PFSK-1 (cell line): ENCODE data around the gene AOPEP.

Experiments
- FOXP2 ChIP-seq: optimal IDR thresholded peaks from 2 replicates; pipeline ENCODE3; 2011; ENCODE audit warnings: borderline replicate concordance, control low read depth, inconsistent platforms; ENCODE audit not compliant: insufficient read depth; ENCODE audit errors: extremely low read length, extremely low read depth
- POLR2AphosphoS5 ChIP-seq: IDR thresholded peaks from 2 replicates; pipeline ENCODE4 v1.6.1; 2012; ENCODE audit warnings: low read depth, mild to moderate bottlenecking, control low read depth, low read length, moderate library complexity
- REST ChIP-seq, 2 experiments: IDR thresholded peaks; 2 replicates each; pipeline versions ENCODE4 v1.6.1 to v1.8.0; 2011 to 2012; ENCODE audit warnings: low read depth in 2 of 2, low read length in 2 of 2, control low read depth in 1 of 2, inconsistent platforms in 1 of 2, mild to moderate bottlenecking in 1 of 2, moderate library complexity in 1 of 2; ENCODE audit not compliant: insufficient read depth in 1 of 2
- SIN3A ChIP-seq: IDR thresholded peaks from 2 replicates; pipeline ENCODE4 v1.6.1; 2012; ENCODE audit warnings: mild to moderate bottlenecking, low read length, moderate library complexity, borderline replicate concordance; ENCODE audit not compliant: insufficient read depth
- TAF1 ChIP-seq: IDR thresholded peaks from 2 replicates; pipeline ENCODE4 v1.6.1; 2012; ENCODE audit warnings: low read length, control low read depth, borderline replicate concordance; ENCODE audit not compliant: insufficient read depth

Gene AOPEP

DNA sequence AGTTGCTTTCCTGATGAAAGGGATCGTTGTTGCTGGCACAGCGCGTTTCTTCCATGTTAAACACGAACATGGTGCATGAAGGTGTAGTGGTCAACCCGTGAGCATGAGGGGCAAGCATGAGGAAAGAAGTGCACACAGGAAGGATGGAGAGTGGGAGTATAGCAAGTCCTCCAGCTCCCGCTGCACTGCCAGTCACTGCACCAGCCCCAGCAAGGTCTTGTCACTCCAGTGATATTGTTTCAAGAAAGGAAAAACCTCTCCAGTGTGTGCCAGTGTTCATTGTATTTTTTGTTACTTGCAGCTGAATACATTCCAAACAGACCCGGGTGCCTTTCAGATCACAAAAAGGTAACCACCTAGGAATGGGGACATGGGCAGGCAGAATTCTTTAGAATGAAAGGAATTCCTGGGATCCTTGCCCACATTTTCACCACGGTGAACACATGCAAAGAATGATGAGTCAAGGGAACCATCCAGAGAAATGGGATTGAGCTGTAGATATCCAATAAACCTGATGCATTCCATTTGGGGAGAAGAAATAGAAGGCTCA, 186.3 kb downstream of the AOPEP start:
- no peak for TF ChIP-seq POLR2AphosphoS5
- TF ChIP-seq TAF1, result no peak
- TF ChIP-seq FOXP2, result no peak
- TF ChIP-seq SIN3A, result no peak
- TF ChIP-seq REST (IDR thresholded peaks at IDR 0.05; ENCODE audit: insufficient read depth in 1 of 2, low read depth in 2 of 2, low read length in 2 of 2), result no peak

DNA sequence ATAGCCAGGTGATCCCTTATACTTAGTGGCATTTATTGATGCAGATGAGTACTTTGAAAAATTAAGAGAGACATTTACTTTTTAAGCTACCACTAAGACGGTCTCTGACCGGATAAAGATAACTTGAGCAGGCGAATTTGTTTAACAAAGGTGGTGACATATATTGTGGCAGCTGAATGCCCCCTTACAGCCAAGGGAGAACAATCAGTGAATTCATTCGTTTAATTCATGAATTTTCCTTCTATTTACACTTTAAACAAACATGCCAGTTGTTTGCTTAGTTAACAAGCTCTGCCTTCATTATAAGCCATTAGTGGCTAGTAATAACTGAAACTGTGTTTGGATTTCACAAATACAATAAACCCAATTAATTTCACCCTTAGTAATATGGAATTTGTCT, 187.1 kb downstream of the AOPEP start:
- TF ChIP-seq FOXP2 (no peak), TAF1 (no peak), POLR2AphosphoS5 (no peak), REST (IDR thresholded peaks at IDR 0.05; ENCODE audit: insufficient read depth in 1 of 2, low read depth in 2 of 2, low read length in 2 of 2) (no peak), SIN3A (no peak)

DNA sequence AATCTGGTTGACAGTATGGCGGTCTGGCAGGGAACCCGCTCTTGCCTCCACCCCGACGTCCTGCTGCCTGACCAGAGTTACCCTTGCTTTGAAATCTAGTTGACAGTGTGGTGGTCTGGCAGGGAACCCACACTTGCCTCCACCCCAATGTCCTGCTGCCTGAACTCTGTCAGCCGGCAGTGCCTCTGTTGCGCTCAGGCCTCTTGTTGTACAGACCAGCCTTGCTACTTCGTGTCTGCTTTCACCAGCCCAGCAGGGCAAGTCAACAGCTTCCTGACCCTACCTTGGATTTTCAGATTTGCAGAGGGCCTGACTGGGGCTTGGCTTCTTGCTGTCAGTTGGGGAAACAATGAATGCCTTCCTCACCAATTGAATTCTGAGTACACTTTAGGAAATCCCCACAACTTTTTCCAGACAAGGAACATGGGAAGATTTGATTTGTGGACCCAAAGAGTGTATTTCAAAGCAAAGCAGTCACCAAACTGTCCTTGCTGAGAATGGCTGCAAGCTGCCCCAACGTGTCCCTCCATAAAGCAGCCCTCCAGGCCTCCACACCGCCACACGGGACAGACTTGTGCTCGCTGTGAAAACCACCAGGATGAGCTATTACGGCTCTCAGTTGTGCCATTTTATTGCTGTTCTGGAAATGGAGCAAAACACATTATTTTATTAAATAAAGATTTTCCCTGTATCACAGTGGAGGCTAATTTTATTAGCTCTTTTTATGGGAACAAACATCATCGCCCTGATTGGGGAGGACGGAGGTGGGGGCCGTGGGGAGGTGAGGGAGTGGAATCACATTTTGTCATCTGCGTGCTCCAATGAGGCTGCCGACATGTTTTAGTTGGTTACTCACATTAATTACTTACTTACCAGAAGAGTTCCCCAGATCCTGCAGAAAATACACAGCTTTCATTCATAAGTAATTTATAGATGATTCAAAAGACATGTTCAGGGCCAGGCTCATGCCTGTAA, 189.3 kb downstream of the AOPEP start:
- TF ChIP-seq TAF1 (no peak), SIN3A (no peak), POLR2AphosphoS5 (no peak), REST (IDR thresholded peaks at IDR 0.05; ENCODE audit: insufficient read depth in 1 of 2, low read depth in 2 of 2, low read length in 2 of 2) (no peak), FOXP2 (no peak)

- no peak for TF ChIP-seq SIN3A
- TF ChIP-seq TAF1, result no peak
- TF ChIP-seq REST (IDR thresholded peaks at IDR 0.05; ENCODE audit: insufficient read depth in 1 of 2, low read depth in 2 of 2, low read length in 2 of 2), result no peak
- no peak for TF ChIP-seq FOXP2
- no peak for TF ChIP-seq POLR2AphosphoS5
Measured at GRCh38 chr9:94916956-94917355, 190.5 kb downstream of the AOPEP start.
